ENCODE measurements around the gene HACD1. TPM values are rescaled to one million over a fixed set of nuclear protein-coding genes. Genes with fewer than 3 reads are reported as not detected.
A peak's percentile ranks its signal among the peaks of the same experiment; 100 is the strongest.

HACD1 gene
- total RNA-seq, 1 donor from 2014 or later, result 22.1 TPM

DNA sequence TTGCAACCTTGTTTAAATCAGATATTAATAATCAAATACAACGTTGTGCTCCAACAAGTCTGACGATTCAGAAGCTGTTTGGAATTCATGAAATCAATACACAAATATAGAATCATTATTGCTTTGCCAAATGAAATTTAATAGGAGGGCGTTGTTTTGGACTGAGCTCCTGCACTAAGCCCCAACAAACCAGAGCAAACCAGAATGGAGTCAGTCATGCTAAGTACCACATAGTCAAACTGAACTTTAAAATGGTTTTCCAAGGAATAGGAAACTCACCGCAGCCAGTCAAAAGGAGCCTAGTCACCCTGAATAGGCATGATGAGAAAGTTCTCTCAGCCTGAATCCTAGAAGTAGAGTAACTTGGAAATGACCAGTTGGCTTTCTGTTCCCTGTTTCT lies 53.7 kb downstream of the HACD1 start:
- H3K36me3 ChIP-seq (ENCODE audit: control insufficient read depth, insufficient read depth, low read length), result no peaks in the 10 kb centered on the region
- DNase-seq (ENCODE audit: low read depth), result no peak
- no peak for FAIRE-seq

DNA sequence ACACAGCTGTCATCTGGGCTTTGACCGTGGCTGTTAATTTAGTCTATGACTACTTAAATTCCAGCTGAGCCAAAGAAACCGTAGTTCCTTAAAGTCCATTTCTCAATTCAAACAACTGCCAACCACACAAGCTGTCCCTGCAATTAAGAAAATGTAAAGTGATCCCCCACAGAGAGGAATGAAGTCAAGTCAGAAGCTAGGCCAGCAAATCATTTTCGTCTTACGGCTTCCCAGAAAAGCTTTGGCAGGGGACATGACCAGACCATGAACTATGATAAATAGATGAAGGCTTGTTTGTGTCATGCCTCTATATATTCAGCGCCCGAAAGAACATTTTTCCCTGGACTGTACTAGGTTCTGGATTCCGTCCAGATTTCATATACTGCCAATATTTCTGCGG lies 54.6 kb downstream of the HACD1 start:
- DNase-seq (ENCODE audit: low read depth) (peak; percentile 3), FAIRE-seq (no peak)
- H3K36me3 ChIP-seq (ENCODE audit: control insufficient read depth, insufficient read depth, low read length), result no peaks in the 10 kb centered on the region
- H3K4me3 ChIP-seq (ENCODE audit: low read depth, low read length), result no peak overlapping the region
- TF ChIP-seq, protein P1, sequence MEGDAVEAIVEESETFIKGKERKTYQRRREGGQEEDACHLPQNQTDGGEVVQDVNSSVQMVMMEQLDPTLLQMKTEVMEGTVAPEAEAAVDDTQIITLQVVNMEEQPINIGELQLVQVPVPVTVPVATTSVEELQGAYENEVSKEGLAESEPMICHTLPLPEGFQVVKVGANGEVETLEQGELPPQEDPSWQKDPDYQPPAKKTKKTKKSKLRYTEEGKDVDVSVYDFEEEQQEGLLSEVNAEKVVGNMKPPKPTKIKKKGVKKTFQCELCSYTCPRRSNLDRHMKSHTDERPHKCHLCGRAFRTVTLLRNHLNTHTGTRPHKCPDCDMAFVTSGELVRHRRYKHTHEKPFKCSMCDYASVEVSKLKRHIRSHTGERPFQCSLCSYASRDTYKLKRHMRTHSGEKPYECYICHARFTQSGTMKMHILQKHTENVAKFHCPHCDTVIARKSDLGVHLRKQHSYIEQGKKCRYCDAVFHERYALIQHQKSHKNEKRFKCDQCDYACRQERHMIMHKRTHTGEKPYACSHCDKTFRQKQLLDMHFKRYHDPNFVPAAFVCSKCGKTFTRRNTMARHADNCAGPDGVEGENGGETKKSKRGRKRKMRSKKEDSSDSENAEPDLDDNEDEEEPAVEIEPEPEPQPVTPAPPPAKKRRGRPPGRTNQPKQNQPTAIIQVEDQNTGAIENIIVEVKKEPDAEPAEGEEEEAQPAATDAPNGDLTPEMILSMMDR (IDR thresholded peaks at IDR 0.05; ENCODE audit: insufficient read depth, low read length, severe bottlenecking), result no peak
- H3K27me3 ChIP-seq (ENCODE audit: control insufficient read depth, insufficient read depth, low read length), result no peaks in the 10 kb centered on the region

More for the DNA sequence above, 53.7 kb downstream of the HACD1 start:
- TF ChIP-seq, protein P1 (IDR thresholded peaks at IDR 0.05; ENCODE audit: insufficient read depth, low read length, severe bottlenecking), result no peak
- no peak overlapping the region for H3K4me3 ChIP-seq (ENCODE audit: low read depth, low read length)
- H3K27me3 ChIP-seq (ENCODE audit: control insufficient read depth, insufficient read depth, low read length), result no peaks in the 10 kb centered on the region

DNA sequence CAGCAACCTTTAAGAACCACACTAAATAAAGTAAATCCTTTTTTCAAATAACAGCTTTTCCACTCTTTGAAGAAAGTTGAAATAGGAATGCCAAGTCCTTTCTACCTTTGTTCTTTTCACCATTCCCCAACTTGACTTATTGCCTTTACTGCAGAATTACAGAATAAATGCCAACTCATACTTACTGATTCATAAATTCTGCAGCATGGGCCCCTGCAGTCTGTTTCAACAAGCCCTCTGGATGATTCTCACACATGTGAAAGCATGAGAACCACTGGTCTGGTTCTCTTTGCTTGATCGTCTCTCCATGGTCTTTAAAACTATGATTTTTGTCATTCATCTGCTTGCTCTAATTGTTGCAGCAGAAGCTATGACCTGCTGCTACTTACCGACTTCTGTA lies 56.1 kb downstream of the HACD1 start:
- no peak overlapping the region for H3K4me3 ChIP-seq (ENCODE audit: low read depth, low read length)
- FAIRE-seq, result no peak

DNA sequence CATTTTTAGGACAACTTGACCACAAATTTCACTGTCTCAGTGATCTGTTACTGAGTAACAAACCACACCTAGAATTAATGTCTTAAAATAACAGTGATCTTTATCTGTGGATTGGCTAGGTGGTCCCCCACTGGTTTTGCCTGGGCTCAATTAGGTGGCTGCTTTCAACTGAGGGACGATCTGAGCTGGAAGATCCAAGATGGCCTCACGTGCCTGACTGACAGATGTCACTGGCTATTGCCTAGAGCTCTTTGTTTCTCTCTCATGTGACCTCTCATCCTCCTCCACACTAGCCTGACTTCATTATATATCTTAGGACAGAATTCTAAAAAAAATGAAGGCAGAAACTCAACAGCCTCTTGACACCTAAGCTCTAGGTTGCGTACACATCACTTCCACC lies 59.7 kb downstream of the HACD1 start:
- H3K4me3 ChIP-seq (ENCODE audit: low read depth, low read length), result no peak overlapping the region
- H3K27me3 ChIP-seq (ENCODE audit: control insufficient read depth, insufficient read depth, low read length), result no peaks in the 10 kb centered on the region
- H3K36me3 ChIP-seq (ENCODE audit: control insufficient read depth, insufficient read depth, low read length), result no peaks in the 10 kb centered on the region
- DNase-seq (ENCODE audit: low read depth) (no peak), FAIRE-seq (no peak)
- TF ChIP-seq, protein P1 (IDR thresholded peaks at IDR 0.05; ENCODE audit: insufficient read depth, low read length, severe bottlenecking), result no peak

More for the DNA sequence above, 56.1 kb downstream of the HACD1 start:
- DNase-seq (ENCODE audit: low read depth), result peak; percentile 47
- Histone ChIP-seq H3K27me3 (ENCODE audit: control insufficient read depth, insufficient read depth, low read length) (no peaks in the 10 kb centered on the region), H3K36me3 (ENCODE audit: control insufficient read depth, insufficient read depth, low read length) (no peaks in the 10 kb centered on the region)
- TF ChIP-seq, protein P1 (IDR thresholded peaks at IDR 0.05; ENCODE audit: insufficient read depth, low read length, severe bottlenecking), result no peak

DNA sequence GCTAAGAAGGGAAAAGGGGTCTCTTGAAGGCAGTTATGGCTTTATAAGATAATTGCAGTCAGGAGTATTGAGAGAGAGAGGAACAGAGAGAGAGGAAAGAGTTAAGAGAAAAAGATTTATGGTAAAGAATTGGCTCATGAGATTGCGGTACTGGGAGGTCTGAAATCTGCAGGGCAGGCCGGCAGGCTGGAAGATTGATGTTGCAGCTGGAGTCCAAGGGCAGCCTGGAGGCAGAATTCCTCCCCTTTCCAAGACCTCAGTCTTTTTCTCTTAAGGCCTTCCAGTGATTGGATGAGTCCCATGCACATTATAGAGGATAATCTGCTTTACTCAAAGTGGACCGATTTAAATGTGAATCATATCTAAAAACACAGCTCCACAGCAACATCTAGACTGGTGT lies 68.4 kb downstream of the HACD1 start:
- TF ChIP-seq, protein P1 (IDR thresholded peaks at IDR 0.05; ENCODE audit: insufficient read depth, low read length, severe bottlenecking), result no peak
- H3K36me3 ChIP-seq (ENCODE audit: control insufficient read depth, insufficient read depth, low read length), result no peaks in the 10 kb centered on the region
- DNase-seq (ENCODE audit: low read depth) (no peak), FAIRE-seq (no peak)
- H3K4me3 ChIP-seq (ENCODE audit: low read depth, low read length), result no peak overlapping the region
- H3K27me3 ChIP-seq (ENCODE audit: control insufficient read depth, insufficient read depth, low read length), result no peaks in the 10 kb centered on the region

DNA sequence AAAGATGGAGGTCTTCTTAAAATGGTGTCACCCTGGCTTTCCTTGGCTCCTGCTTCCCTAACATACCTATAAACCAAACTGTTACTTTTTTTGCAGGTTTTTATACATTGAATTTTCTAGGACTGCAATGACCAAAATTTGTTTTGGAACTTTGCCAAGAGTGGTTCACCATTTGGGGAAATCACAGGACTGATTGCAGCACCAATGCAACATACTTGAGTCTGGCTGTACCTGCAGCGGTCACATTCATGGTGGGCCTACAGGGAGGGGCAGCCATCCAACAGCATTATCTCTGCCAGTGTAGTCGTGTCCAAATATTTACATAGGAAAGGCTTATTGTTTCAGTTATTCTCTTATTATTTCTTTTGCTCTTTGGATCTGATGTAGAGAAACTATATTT lies 69.0 kb downstream of the HACD1 start:
- DNase-seq (ENCODE audit: low read depth) (no peak), FAIRE-seq (no peak)
- H3K36me3 ChIP-seq (ENCODE audit: control insufficient read depth, insufficient read depth, low read length), result no peaks in the 10 kb centered on the region
- H3K4me3 ChIP-seq (ENCODE audit: low read depth, low read length), result no peak overlapping the region
- no peaks in the 10 kb centered on the region for H3K27me3 ChIP-seq (ENCODE audit: control insufficient read depth, insufficient read depth, low read length)
- TF ChIP-seq, protein P1 (IDR thresholded peaks at IDR 0.05; ENCODE audit: insufficient read depth, low read length, severe bottlenecking), result no peak
